Stimulated activated CD8-positive, alpha-beta memory T cell treated with anti-CD3 and anti-CD28 coated beads, Interleukin-2, amount 100 ng/mL, for 48 hours (primary cell): ENCODE data around the gene TBC1D22A.
"Not testable (repeated sequence)": the region's sequence is repeated elsewhere in the genome, so short reads cannot be mapped to it uniquely, and the experiment has no call there.

ENCODE experiments used
- DNase-seq, 2 donors: peaks; one replicate each; pipeline ENCODE4 v3.0.0-alpha.2; 2020; ENCODE audit warnings: low read depth in 2 of 2

Gene TBC1D22A

DNA sequence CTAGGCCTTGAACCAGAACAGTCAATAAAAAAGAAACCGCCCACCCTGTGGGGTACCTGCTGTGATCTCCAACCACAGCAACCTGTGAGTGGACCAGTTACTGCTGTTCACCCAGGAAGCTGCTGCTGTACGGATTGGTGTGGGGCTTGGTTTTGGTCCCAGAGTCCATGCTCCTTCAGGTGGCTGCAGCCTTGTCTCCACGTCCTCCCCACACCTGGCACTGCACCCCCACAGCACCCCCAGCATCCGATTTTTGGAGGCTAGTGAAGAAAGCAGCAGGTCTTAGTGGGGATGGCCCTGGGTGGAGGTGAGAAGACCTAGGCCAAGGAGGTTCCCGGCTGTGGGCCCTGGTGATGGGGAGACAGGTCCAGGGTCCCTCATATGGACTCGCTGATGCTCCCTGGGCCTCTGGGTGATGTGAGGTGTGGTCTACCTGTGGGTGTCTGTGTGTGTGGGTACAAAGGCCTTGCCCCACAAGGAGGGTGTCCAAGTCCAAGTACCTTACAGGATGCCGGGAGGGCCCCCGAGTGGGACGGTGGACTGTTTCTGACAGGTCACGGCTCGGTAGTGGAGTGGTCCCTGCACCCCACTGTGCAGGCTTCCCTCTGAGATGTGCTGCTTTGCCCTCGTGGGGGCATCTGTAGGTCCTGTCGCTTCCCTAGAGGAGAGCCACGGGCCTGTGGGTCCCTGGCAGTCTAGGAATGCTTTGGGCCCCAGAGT, 283.4 kb downstream of the TBC1D22A start:
- DNase-seq, result no peak

GRCh38 chr22:47046411-47047065, 284.1 kb downstream of the TBC1D22A start:
- no peak for DNase-seq

GRCh38 chr22:47047321-47048122, 285.1 kb downstream of the TBC1D22A start:
- no peak for DNase-seq

DNA sequence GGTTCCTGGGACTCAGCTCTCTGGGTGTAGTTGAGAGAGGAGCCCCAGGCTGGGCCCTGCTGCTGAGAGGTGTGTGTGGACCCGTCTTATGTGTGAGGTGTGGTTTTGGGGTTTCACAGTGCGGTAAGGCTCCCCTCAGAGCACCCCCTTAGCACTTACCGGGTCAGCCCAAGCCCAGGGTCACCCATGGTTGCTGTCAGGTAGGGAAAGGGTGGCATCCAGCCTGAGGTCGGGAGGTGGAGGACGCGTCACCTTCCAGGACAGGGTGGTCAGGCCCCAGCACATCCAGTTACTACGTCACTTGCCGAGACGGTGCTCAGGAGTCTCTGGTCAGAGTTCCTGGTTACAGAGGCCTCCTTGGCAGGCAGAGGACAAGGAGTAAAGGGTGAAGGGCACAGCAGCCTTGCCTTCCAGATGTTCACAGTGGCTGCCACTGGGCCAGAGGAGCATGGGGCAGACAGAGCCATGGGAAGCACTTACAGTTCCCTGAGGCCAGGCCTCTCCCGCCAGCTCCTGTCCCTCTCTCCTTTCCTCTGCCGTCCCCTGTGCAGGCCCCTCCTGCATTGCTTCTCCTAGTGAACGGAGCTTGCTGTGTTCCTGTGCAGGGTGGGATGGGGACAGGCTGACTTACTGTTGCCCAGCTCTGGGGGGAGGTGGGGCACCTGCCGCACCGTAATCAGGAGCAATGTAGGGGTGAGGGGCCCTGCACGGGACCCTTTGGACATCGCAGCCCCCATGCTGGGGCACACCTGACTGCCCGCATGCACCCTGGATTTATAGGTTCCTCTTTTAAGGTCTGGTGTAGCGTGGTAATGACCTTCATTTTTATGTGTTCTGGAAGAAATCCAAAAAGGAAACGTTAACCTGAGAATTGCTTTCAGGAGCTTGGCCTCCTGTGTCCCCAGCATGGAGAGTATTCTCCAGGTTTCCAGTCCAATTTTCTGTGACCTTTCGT, 285.9 kb downstream of the TBC1D22A start:
- DNase-seq, result no peak

GRCh38 chr22:47049078-47049624, 286.7 kb downstream of the TBC1D22A start:
- no peak for DNase-seq

DNA sequence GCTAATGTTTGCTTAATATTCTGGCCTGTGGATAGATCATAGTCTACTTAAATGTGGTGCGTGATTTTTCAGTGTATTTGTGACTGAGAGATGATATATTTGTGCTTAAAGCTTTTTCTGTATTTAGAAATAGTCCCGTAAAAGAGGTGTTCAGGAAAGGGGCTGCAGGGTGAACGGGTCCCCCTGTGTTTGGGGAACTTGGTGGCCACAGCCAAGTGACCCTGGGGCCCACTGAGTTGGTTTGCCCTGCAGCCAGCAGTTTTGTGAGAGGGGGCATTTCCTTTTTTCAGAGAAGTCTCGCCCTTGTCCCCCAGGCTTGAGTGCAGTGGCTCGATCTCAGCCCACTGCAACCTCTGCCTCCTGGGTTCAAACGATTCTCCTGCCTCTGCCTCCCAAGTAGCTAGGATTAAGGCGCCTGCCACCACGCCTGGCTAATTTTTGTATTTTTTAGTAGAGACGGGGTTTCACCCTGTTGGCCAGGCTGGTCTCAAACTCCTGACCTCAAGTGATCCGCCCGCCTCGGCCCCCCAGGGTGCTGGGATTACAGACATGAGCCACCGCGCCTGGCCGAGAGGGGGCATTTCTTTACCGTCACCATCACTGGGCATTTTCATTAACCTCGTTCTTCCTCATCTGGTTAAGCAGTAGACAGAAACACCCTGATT, 287.4 kb downstream of the TBC1D22A start:
- DNase-seq, result not testable (repeated sequence)

DNA sequence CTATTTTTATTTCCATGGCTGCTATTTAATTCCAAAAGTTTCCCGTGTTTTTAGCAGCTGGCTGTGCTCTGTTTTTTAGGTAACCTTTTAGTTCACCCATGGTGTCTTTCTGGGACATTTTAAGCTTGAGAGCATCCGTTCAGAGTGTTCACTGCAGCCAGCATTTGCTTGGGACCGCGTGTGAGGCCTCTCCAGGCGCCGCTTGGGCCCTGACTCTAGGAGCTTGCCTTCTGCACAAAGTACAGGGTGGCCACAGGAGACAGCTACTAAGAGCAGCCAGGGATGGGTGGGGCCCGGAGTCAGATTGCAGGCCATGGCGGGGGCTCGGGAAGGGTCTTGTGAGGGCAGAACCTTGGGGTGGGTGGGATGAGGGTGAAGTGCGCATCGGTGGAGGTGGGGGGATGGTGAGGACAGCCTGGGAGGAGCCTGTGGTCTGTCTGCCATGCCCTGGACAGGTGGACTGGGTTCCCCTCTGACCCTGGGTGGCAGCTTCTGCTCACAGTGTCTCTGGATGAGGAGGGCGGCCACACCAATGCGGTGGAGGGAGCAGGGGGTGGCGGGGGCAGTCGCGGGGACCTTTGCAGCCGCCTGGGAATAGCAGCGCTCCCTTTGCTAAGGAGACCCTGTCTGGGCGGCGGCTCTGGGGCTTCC, 288.1 kb downstream of the TBC1D22A start:
- no peak for DNase-seq

GRCh38 chr22:47051441-47052071, 289.1 kb downstream of the TBC1D22A start:
- no peak for DNase-seq

GRCh38 chr22:47052236-47053012, 290.0 kb downstream of the TBC1D22A start:
- DNase-seq, result no peak

DNA sequence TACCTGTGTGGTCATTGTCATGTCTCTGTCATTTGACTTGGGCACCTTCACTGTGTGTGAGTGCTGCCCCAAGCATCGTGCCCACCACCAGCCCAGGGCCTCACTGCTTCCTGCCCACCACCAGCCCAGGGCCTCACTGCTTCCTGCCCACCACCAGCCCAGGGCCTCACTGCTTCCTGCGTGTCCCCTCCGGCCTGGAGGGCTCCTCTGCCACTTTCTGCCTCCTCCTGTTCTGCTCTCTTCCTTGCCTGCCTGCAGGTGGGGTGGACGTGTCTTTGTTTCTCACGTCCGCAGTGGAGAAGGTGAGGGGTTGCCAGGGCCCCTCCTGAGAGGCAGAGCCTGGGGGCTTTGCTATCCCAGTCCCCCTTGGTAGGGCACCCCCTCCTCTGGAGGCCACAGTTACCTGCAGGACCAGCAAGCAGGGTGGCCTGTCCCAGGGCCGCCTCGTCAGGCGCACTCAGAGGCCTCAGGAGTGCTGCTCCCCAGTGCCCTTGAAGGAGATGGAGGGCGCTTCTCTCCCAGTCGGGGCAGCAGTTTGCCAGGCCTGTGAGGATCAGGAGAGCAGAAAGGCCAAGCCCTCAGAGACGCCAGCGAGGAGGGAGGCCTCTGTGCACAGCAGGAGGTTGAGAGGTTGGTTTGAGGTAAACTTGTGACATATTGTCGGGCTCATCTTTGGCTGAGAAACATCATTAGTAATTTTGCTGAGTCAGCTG, 290.7 kb downstream of the TBC1D22A start:
- DNase-seq, result no peak

DNA sequence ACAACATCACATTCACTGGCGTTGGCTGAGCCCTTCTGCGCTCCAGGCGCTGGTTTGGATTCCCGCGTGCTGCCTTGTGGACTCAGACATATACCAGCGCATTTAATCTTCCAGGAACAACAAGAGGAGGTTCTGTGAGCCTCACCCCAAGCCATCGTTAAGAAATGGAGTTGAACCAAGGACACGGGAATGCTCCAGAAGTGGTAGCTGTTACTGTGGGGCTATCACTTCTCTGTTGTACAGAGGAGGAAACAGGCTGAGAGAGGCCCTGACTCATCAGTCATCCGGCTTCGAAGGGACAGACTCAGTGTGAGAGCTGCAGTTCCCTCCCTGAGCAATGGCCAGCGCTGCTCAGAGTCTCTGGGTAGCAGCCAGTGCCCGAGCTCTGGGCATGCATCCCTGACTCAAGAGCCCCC, 291.3 kb downstream of the TBC1D22A start:
- DNase-seq, result no peak

DNA sequence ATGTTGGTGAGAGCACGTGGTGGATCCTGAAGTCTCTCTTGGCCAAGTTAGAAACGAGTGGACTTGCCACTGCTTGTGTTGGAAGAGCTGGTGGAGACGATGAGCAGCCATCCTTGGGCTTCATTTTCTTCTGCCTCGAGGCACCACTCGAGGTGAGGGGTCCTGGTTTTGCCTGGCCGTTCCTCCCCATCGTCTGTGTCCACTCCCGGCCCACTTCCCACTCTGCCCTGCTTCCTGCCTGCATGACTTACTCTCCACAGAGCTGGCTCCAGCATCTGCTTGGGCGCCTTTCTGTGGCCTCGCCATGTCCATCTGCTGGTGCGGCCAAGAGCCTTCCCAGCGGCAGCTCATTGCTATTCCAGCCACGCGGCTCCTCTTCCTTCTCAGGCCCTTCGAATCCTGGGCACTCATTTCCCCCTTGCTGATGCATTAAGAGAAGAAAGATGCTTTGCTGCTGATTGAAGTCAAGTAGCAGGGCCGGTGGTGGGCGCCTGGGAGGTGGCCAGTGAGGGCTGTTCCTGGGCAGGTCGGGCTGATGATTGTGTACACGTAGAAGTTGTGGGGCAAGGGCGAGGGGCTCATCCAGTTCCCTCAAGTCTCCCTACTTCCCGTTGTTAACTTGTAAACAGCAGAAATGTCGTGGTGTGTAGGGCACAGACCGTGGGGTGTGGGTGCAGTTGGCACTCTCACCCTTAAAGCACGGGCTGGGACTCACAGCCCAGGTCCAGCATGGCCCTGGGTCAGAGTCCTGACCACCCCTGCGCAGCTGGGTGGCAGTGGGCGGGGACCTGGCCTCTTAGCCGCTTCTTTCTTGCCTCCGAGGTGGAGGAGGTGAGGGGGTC, 292.0 kb downstream of the TBC1D22A start:
- DNase-seq, result no peak

DNA sequence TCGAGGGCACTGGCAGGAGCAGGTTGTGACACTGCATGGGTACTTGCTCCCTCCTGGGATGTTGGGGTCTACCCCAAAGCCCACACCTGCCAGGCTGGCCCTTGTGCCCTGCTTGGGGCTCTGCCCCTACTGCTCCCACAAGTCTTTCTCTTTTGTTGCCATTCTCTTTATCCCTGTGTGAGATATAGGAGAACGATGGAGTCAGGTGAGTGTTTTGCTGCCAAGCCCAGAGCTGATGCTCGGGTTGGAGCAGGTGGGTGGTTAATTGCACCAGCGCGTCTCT, 292.6 kb downstream of the TBC1D22A start:
- no peak for DNase-seq

GRCh38 chr22:47055461-47055860, 293.0 kb downstream of the TBC1D22A start:
- DNase-seq, result no peak

- DNase-seq, result no peak
Measured at GRCh38 chr22:47055921-47056320, 293.5 kb downstream of the TBC1D22A start.

GRCh38 chr22:47056361-47056760, 293.9 kb downstream of the TBC1D22A start:
- DNase-seq, result no peak

GRCh38 chr22:47056776-47057470, 294.5 kb downstream of the TBC1D22A start:
- no peak for DNase-seq
